ENCODE results near the gene AKT1S1. TPM values are rescaled to one million over a fixed set of nuclear protein-coding genes. Genes with fewer than 3 reads are reported as not detected.

The AKT1S1 gene
- total RNA-seq, 1 experiment from 2014 or later: 46.2 TPM

DNA sequence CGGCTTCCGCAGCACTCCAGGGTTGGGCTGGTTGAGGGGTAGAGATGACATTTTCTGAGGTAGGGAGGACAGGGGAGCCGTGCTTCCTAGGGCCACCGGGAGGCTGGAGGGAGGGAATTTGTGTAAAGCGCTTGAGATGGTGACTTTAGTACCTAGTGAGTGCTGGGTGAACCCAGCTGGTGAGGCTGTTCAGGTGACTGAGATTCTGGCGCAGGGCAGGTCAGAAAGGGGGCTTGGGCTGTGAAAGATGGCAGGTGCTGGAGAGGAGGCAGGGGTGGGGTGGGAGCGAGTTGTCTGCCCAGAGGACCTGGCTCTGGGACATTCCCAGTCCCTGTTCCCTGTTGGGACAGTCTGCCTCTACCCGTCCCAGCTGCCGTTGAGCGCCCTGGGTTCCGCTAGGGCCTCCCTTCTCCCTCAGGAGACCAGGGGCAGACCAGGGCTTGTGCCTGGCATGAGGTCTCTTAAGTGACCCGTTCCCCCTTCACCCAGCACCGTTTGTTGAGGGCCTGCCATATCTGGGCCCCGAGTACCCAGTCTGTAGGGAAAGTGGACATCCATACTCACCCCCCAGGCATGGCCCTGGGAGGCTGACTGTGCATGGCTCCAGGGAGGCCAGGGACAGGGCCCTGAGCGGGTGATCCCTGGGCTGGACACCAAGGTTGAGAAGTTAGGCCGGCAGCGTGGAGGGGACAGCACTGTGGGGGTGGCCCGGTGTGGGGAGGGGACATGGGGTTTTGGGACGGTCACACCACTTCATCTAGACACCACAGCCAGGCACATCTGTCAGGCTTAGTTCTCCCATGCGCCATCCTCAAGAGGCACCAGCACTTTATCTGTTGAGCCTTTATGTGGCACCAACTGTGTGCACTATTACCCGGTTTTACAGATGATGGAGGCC lies 21.2 kb downstream of the AKT1S1 start:
- no peak for DNase-seq (ENCODE audit: low read depth)

GRCh38 chr19:49855277-49855675 lies 21.9 kb downstream of the AKT1S1 start:
- no peak for DNase-seq (ENCODE audit: low read depth)

GRCh38 chr19:49854378-49855263 lies 22.5 kb downstream of the AKT1S1 start:
- DNase-seq (ENCODE audit: low read depth): no peak

GRCh38 chr19:49853852-49854377 lies 23.2 kb downstream of the AKT1S1 start:
- no peak for DNase-seq (ENCODE audit: low read depth)

DNA sequence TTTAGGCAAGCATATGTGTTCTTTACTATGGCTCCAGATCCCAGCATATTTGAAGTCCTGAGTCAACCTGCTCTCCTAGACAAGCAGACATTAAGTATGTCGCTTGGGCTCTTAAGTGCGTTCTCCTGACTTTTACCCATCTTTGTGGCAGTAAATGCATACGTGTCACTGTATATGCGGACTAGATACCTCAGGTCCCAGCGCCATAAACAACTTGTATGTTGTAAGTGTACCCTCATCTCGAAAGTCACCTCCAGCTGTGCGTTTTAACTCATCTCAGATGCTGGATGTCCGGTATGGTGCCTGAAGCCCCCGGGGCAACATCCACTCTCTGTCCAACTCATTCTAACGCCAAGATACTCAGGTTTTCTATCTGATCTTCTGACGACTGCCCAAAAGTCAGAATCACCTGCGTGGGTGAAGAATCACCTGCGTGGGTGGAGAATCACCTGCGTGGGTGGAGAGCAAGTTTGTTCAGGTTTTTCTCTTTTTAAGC lies 24.5 kb downstream of the AKT1S1 start:
- no peak for DNase-seq (ENCODE audit: low read depth)

GRCh38 chr19:49851456-49852259 lies 25.5 kb downstream of the AKT1S1 start:
- DNase-seq (ENCODE audit: low read depth): no peak

GRCh38 chr19:49850487-49851342 lies 26.4 kb downstream of the AKT1S1 start, which contains the start of gene PTOV1:
Gene PTOV1 (plus strand): TSS chr19:49851159.
- peak; percentile 88 for DNase-seq (ENCODE audit: low read depth)

GRCh38 chr19:49850221-49850486 lies 27.0 kb downstream of the AKT1S1 start:
- no peak for DNase-seq (ENCODE audit: low read depth)

DNA sequence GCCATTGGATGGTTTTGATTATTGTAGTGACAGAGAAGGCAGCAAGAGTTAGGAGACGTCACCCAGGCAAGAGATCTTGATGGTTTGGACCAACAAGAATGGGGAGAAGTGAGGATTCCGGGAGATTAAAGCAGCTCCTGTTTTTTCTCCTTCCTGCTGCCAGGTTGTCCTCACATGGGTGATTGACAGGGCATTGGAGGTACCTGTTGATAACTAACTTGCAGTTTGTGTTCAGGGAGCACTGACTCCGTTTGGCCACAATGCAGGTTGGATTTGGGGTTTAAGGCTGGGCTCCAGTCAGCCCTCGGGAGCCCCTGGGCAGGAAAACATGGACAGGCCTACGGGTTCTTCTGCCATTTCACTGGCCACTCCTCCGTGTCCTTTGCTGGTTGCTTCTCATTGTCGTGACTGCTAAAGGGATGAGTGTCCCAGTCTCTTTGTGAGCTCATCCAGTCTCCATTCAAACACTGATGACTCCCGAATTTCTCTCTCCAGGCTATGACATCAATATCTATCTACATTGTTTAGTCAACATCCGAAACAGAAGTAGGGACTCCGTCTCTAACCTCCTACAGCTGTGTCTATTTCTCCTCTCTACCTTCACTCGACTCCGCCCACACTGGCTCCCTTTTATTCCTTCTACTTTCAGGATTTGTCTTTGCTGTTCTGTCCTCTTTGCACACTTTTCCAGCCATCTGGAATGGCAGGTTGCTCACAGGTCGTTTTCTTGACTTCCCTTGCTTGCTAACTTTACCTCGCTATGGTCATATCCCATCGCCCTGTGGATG lies 27.5 kb downstream of the AKT1S1 start:
- no peak for DNase-seq (ENCODE audit: low read depth)

- DNase-seq (ENCODE audit: low read depth): no peak
Observed at GRCh38 chr19:49848938-49849337, 28.2 kb downstream of the AKT1S1 start.

DNA sequence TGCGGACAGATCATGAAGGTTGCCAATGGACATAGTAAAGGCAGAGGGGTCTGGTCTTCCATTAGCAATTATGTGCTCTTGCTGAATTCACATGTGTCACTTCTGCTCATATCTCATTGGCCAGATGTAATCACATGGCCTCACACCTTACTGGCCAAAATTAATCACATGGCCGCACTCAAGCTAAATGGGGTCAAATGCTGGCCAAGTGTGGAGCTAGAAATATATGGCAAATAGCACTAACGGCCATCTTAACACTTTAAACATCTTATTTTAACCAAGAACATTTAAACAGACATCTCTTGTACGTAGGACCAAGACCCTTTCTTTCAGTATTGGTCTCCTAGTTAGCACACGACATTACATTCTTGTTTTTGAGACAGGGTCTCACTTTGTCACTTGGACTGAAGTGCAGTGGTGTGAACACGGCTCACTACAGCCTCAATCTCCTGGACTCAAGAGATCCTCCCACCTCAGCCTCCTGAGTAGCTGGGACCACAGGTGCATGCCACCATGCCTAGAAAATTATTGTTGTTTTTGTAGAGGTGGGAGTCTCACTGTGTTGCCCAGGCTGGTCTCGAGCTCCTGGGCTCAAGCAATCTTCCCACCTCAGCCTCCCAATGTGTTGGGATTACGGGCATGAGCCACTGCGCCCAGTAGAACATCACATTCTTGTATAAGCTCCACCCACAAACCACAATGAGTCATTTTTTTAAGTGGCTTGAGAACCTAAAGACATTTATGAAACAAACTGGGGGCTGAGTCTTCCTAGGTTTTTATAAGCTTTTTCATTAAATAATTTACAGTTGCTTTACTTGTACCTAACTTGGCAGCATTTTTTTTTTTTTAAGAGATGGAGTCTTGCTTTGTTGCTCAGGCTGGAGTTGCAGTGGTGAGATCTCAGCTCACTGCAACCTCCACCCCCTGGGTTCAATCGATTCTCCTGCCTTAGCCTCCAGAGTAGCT lies 29.1 kb downstream of the AKT1S1 start:
- DNase-seq (ENCODE audit: low read depth): peak; percentile 89

DNA sequence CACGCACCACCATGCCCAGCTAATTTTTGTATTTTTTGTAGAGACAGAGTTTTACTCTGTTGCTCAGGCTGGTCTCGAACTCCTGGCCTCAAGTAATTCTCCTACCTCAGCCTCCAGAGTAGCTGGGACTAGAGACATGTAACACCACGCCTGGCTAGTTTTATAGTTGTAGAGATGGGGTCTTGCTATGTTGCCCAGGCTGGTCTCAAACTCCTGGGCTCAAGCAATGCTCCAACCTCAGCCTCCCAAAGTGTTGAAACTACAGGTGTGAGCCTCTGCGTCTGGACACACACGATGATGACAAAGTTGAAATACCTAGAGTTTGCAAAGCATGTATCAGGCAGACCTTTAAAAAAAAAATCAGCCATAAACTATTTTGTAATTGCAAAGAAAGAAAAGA lies 30.7 kb downstream of the AKT1S1 start:
- DNase-seq (ENCODE audit: low read depth): no peak

GRCh38 chr19:49845414-49845813 lies 31.7 kb downstream of the AKT1S1 start:
- no peak for DNase-seq (ENCODE audit: low read depth)

DNA sequence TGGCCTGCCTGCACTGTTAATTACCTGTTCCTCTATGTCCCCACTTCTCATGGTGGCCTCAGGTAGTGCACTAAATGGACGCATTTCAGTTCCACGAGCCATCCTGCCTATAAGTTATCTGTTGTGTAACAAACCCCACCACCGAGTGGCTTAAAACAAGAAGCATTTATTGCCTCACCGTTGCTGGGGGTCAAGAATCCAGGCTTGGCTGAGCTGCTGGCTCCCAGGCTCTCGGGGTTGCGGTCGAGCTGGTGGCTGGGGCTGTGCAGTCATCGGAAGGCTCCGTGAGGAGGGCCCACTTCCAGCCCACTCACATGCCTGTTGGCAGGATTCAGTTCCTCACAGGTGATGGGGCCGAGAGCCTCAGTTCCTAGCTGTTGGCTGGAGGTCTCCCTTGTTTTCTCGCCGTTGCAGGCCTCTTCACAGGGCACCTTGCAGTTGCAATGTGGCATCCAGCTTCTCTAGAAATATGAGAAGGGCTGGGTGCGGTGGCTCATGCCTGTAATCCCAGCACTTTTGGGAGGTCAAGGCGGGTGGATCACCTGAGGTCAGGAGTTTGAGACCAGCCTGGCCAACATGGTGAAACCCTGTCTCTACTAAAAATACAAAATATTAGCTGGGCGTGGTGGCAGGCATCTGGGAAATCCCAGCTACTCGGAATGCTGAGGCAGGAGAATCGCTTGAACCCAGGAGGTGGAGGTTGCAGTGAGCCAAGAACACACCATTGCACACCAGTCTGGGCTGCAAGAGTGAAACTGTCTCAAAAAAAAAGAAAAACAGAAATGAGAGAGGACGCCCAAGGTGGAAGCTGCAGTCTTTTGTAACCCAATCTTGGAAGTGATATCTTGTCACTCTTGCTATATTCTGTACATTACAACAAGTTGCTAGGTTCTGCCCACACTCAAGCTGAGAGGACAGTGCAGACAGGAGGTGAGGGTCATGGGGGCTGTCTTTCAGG lies 32.7 kb downstream of the AKT1S1 start:
- no peak for DNase-seq (ENCODE audit: low read depth)

GRCh38 chr19:49843265-49843664 lies 33.9 kb downstream of the AKT1S1 start:
- no peak for DNase-seq (ENCODE audit: low read depth)

DNA sequence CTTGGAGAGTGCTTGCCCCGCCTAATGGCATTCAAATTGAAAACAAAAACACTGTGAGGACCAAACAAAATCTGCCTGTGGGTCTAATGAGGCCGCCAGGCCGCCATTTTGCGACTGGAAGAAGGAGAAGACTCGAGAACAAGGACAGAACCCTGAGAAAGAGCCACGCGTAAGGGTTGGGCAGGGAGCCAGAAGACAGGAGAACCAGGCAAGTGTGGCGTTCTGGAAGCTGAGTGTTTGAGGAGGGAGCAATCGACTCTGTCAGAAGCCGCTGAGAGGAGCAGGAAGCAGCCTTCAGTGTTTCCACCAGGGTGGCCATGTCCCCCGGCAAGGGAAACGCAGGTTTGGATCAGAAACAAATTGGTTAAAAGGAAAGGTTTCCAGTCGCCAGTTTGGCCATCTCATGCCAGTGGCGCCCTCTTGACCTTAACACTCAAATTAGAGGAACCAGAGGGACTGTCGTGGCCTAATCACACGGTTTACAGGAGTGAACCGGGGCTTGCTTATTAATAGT lies 36.4 kb downstream of the AKT1S1 start:
- no peak for DNase-seq (ENCODE audit: low read depth)

- DNase-seq (ENCODE audit: low read depth): no peak
Observed at GRCh38 chr19:49840321-49840720, 36.8 kb downstream of the AKT1S1 start.
